Measurements from ENCODE around the gene CLEC20A.

GRCh38 chr1:178494569-178494971 lies 2.2 kb downstream of the CLEC20A start:
- TF ChIP-seq POLR2A (IDR thresholded peaks at IDR 0.05): no peak
- no peak for TF ChIP-seq CTCF (IDR thresholded peaks at IDR 0.05)
- no peak for TF ChIP-seq POLR2AphosphoS5 (IDR thresholded peaks at IDR 0.05; ENCODE audit: insufficient read depth in 1 of 2, low read depth in 1 of 2)
